ENCODE measurements around the gene CRTAC1.

CRTAC1 gene

DNA sequence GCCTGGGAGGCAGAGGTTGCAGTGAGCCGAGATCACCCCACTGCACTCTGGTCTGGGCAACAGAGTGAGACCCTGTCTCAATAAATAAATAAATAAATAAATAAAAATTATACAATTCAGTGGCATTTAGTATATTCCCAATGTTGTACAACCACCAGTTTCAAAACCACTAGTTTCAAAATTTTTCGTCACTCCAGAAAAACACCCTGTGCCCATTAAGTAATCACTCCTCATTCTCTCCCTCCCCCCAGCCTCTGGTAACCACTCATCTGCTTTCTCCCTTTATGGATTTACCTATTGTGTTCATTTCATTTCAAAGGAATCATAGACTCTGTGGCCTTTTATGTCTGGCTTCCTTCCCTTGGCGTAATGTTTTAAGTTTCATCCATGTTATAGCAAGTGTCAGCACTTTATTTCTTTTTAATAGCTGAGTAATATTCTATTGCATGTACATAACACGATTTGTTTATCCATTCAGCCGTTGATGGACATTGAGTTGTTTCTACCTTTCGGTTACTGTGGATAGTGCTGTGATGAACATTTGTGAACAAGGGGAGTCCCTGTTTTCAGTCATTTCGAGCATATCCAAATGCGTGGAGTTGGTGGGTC, 210.2 kb downstream of the CRTAC1 start:
- Histone ChIP-seq H3K4me1 (ENCODE audit: control insufficient read depth, insufficient read depth, low read length) (peaks cover 11% of the 10 kb centered on the region), H3K36me3 (ENCODE audit: control insufficient read depth, insufficient read depth, low read length) (no peaks in the 10 kb centered on the region), H3K9ac (ENCODE audit: low read depth, low read length) (no peak overlapping the region), H3K27me3 (ENCODE audit: control insufficient read depth, insufficient read depth, low read length) (no peaks in the 10 kb centered on the region), H3K27ac (ENCODE audit: low read depth, low read length) (no peak overlapping the region), H3K4me3 (ENCODE audit: low read depth, low read length) (no peak overlapping the region), H3K9me3 (ENCODE audit: control insufficient read depth, insufficient read depth, low read length) (no peaks in the 10 kb centered on the region)

DNA sequence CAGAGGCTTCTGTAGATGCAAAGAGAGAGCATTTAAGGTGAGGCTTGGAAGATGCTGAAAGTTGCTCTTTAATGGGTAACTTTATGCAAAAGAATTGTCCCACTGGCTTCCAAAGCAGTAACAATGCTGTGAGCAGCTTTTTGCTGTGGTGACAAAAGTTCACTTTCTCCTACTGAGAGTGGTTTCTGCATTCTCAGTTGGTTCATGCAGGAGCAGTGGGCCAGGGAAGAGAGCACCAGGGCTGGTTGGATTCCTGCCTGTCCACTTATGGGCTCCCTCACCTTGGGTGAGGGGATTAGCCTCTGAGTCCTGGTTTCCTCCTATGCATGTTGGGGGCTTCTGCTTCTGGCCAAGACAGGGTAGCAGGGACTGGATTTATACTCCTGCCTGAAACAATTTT, 211.8 kb downstream of the CRTAC1 start:
- Histone ChIP-seq H3K27me3 (ENCODE audit: control insufficient read depth, insufficient read depth, low read length) (no peaks in the 10 kb centered on the region), H3K4me3 (ENCODE audit: low read depth, low read length) (no peak overlapping the region), H3K36me3 (ENCODE audit: control insufficient read depth, insufficient read depth, low read length) (no peaks in the 10 kb centered on the region), H3K9me3 (ENCODE audit: control insufficient read depth, insufficient read depth, low read length) (no peaks in the 10 kb centered on the region), H3K4me1 (ENCODE audit: control insufficient read depth, insufficient read depth, low read length) (peaks cover 11% of the 10 kb centered on the region), H3K9ac (ENCODE audit: low read depth, low read length) (no peak overlapping the region), H3K27ac (ENCODE audit: low read depth, low read length) (no peak overlapping the region)

DNA sequence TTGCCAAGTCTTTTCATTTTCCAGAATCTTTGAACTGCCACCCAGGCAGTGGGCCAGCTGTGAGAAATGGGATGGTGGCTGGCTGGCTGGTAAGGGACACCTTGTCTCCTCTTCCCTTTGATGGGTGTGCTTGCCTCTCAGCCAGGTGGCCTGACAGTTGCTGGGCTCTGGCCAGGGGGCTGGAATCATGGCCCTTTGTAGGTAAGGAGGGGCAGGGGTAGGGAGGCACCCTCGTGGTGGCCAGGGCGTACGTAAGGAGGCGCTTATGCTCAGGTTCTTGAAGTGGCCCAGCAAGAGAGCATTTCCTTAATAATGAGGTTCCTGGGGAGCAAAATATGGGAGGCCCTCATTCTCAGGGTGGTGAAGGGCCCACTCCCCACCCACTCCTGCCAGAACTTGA, 213.8 kb downstream of the CRTAC1 start:
- no peak overlapping the region for H3K4me3 ChIP-seq (ENCODE audit: low read depth, low read length)
- H3K9me3 ChIP-seq (ENCODE audit: control insufficient read depth, insufficient read depth, low read length), result no peaks in the 10 kb centered on the region
- peaks cover 8% of the 10 kb centered on the region for H3K4me1 ChIP-seq (ENCODE audit: control insufficient read depth, insufficient read depth, low read length)
- no peak overlapping the region for H3K9ac ChIP-seq (ENCODE audit: low read depth, low read length)
- no peak overlapping the region for H3K27ac ChIP-seq (ENCODE audit: low read depth, low read length)
- no peaks in the 10 kb centered on the region for H3K27me3 ChIP-seq (ENCODE audit: control insufficient read depth, insufficient read depth, low read length)
- no peaks in the 10 kb centered on the region for H3K36me3 ChIP-seq (ENCODE audit: control insufficient read depth, insufficient read depth, low read length)
